Measurements from ENCODE around the gene TACC2. TPM values are rescaled to one million over a fixed set of nuclear protein-coding genes. Genes with fewer than 3 reads are reported as not detected.

TACC2 gene
- total RNA-seq, 4 donors from 2014 or later, result 191 to 400 (median 261) TPM

GRCh38 chr10:122117475-122117874, 128.5 kb downstream of the TACC2 start:
- no peak for DNase-seq (ENCODE audit: low spot score in 2 of 2)
- no peak overlapping the region for H3K4me3 ChIP-seq (ENCODE audit: low read depth, poor library complexity, severe bottlenecking)
- TF ChIP-seq, protein P1, sequence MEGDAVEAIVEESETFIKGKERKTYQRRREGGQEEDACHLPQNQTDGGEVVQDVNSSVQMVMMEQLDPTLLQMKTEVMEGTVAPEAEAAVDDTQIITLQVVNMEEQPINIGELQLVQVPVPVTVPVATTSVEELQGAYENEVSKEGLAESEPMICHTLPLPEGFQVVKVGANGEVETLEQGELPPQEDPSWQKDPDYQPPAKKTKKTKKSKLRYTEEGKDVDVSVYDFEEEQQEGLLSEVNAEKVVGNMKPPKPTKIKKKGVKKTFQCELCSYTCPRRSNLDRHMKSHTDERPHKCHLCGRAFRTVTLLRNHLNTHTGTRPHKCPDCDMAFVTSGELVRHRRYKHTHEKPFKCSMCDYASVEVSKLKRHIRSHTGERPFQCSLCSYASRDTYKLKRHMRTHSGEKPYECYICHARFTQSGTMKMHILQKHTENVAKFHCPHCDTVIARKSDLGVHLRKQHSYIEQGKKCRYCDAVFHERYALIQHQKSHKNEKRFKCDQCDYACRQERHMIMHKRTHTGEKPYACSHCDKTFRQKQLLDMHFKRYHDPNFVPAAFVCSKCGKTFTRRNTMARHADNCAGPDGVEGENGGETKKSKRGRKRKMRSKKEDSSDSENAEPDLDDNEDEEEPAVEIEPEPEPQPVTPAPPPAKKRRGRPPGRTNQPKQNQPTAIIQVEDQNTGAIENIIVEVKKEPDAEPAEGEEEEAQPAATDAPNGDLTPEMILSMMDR (IDR thresholded peaks at IDR 0.05), result no peak
- no peak for TF ChIP-seq POLR2A (IDR thresholded peaks at IDR 0.05)
- 91 to 93% methylated on average over 4 of the region's 4 CpGs for WGBS, 2 donors
- intact Hi-C loops (cut with DNase I; ENCODE audit: low total_unique reads), result no loop called here

DNA sequence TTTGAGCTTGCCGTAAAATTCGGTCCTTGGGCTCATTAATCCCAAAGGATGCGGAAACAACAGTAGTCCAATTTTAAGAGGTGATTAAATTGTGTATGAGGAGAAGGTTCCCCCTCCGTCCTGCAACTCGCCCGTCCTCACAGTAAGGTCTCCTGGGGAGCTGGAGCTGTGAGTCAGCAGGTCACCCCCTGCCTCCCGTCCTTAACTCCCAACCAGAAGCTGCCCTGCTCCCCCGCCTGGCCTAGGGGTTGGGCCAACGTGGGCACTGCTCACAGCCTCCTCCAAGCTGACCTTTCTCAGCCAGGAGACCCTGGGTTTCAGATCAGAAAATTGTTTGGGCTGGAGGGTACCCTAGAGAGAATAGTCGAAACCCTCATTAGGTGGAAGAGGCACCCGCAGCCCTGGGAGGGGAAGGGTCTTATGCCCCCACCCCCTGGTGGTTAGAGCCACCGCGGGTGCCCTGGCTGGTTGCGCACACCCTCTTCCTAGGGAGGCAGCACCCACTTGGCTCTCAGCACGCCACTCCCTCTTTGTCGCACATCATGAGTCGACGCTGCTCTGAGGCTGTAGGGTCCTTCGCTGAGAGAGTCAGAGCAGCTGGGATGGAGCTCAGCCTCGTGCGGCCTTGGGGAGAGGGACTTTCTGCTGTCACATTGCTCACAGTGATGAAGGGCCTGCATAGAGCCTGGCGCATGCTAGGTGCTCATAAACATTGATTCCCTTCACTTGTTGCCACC, 131.2 kb downstream of the TACC2 start:
- WGBS, 2 donors, result 87 to 89% methylated on average over 22 of the region's 22 CpGs
- no peak for DNase-seq (ENCODE audit: low spot score in 2 of 2)
- intact Hi-C loops (cut with DNase I; ENCODE audit: low total_unique reads), result no loop called here
- no peak overlapping the region for H3K4me3 ChIP-seq (ENCODE audit: low read depth, poor library complexity, severe bottlenecking)
- TF ChIP-seq, protein P1 (IDR thresholded peaks at IDR 0.05), result no peak
- no peak for TF ChIP-seq POLR2A (IDR thresholded peaks at IDR 0.05)

DNA sequence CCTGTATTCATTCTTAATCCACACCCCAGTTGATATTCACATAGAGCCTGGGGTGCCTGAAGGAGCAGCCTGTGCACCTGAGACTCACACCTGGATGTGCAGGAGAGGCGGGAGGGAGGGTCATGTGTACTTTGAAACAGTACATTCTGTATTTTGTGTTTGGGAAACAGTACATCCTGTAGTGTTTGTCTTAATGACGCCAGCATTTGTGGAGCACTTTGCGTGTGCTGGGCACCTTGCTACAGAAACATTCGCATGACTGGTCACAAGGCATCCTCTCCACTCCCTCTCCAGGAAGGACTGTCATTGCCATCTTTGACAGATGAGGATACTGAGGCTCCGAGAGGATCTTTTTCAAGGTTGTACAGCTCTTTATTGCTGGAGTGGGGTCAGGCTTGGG, 132.1 kb downstream of the TACC2 start:
- TF ChIP-seq POLR2A (IDR thresholded peaks at IDR 0.05), result no peak
- TF ChIP-seq, protein P1 (IDR thresholded peaks at IDR 0.05), result no peak
- 89 to 92% methylated on average over 5 of the region's 5 CpGs for WGBS, 2 donors
- intact Hi-C loops (cut with DNase I; ENCODE audit: low total_unique reads), result no loop called here
- DNase-seq (ENCODE audit: low spot score in 2 of 2), result no peak
- H3K4me3 ChIP-seq (ENCODE audit: low read depth, poor library complexity, severe bottlenecking), result no peak overlapping the region

DNA sequence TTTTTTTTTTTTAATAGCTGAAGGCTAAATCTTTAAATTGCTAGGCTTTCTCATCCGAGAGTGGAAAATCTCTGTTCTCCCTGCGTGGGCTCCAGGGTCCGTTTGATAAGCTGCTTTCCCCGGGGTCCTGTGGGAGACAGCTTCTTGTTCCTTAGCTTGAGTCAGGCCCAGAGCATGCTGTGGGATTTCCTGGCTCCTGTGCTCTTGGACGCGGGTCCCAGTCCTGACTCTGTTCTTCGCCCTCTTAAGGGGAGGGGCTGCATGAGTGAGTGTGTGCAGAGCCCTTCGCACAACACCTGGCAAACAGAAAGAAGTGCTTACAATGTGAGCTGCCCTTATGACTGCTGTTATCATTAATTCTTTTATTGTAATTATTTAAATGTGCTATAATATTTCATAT, 133.5 kb downstream of the TACC2 start:
- no peak overlapping the region for H3K4me3 ChIP-seq (ENCODE audit: low read depth, poor library complexity, severe bottlenecking)
- WGBS, 2 donors, result 74 to 82% methylated on average over 8 of the region's 8 CpGs

GRCh38 chr10:122123186-122123585, 134.2 kb downstream of the TACC2 start:
- DNase-seq (ENCODE audit: low spot score in 2 of 2), result peak in 1 of 2 donors; percentile 68
- intact Hi-C loops (cut with DNase I; ENCODE audit: low total_unique reads), result no loop called here
- 72 to 83% methylated on average over 8 of the region's 8 CpGs for WGBS, 2 donors
- TF ChIP-seq, protein P1 (IDR thresholded peaks at IDR 0.05), result no peak
- TF ChIP-seq POLR2A (IDR thresholded peaks at IDR 0.05), result no peak
- no peak overlapping the region for H3K4me3 ChIP-seq (ENCODE audit: low read depth, poor library complexity, severe bottlenecking)

More for the DNA sequence above, 133.5 kb downstream of the TACC2 start:
- TF ChIP-seq POLR2A (IDR thresholded peaks at IDR 0.05), result no peak
- TF ChIP-seq, protein P1 (IDR thresholded peaks at IDR 0.05), result no peak
- DNase-seq (ENCODE audit: low spot score in 2 of 2), result peak in 1 of 2 donors; percentile 68
- intact Hi-C loops (cut with DNase I; ENCODE audit: low total_unique reads), result no loop called here

GRCh38 chr10:122124342-122124741, 135.4 kb downstream of the TACC2 start:
- 84 to 87% methylated on average over 9 of the region's 9 CpGs for WGBS, 2 donors
- no peak overlapping the region for H3K4me3 ChIP-seq (ENCODE audit: low read depth, poor library complexity, severe bottlenecking)
- intact Hi-C loops (cut with DNase I; ENCODE audit: low total_unique reads), result no loop called here
- TF ChIP-seq, protein P1 (IDR thresholded peaks at IDR 0.05), result no peak
- TF ChIP-seq POLR2A (IDR thresholded peaks at IDR 0.05), result no peak
- peak in 1 of 2 donors; percentile 68 for DNase-seq (ENCODE audit: low spot score in 2 of 2)

Measured in lower leg skin (tissue), 4 donors.